MM.1S (cell line): ENCODE results near the gene USP37.

ENCODE experiments used
- CTCF ChIP-seq: fragments of 300-600 bp; sonication (generic); IDR thresholded peaks from 2 replicates; pipeline ENCODE4 v1.5.1; 2016; ENCODE audit warnings: antibody characterized with exemption, low read length, mixed read lengths
- EZH2 ChIP-seq: fragments of 300-600 bp; sonication (generic); optimal IDR thresholded peaks from 2 replicates; pipeline ENCODE3; 2017; ENCODE audit warnings: low read depth, mild to moderate bottlenecking, antibody characterized with exemption, low read length, mixed read lengths

- TF ChIP-seq CTCF = no peak
- TF ChIP-seq EZH2 = no peak
Measured at GRCh38 chr2:218406949-218407618, 161.1 kb downstream of the USP37 start.
